Endothelial cell of umbilical vein (primary cell): Measurements from ENCODE around the gene RPL23. TPM values are rescaled to one million over a fixed set of nuclear protein-coding genes. Genes with fewer than 3 reads are reported as not detected.

ENCODE experiments used
- BruUV-seq: library from RNA; stranded (reverse); fragments of 400-500 nt; replicated peaks from 2 replicates; lab custom pipeline; 2021; lab: Mats Ljungman, UMichigan
- CTCF ChIA-PET: fragments of 300-600, 350-600 bp; sonication (Branson Sonifier 250); formaldehyde crosslinking; loops from one replicate; lab custom pipeline; 2021; ENCODE audit warnings: antibody characterized with exemption, inconsistent platforms; lab: Charles Lee
- POLR2A ChIA-PET: fragments of 300-600, 350-600 bp; sonication (Branson Sonifier 250); formaldehyde crosslinking; loops from one replicate; lab custom pipeline; 2021; ENCODE audit warnings: antibody characterized with exemption, inconsistent platforms; lab: Charles Lee
- DNase-seq: peaks from one replicate; pipeline ENCODE4 v3.0.0-alpha.2; 2011; ENCODE audit warnings: low read depth, low spot score
- FAIRE-seq: peaks from 2 replicates; lab custom pipeline; 2011; peaks lifted over from hg19 to GRCh38; lab: Jason Lieb, UNC
- H2AFZ ChIP-seq: 2 replicates; pipeline ENCODE4 v1.6.0; 2012; ENCODE audit warnings: low read depth, low read length, control low read depth, inconsistent platforms
- H3K27ac ChIP-seq: 2 replicates; pipeline ENCODE4 v1.5.1; 2011; ENCODE audit warnings: low read depth, mild to moderate bottlenecking, control low read depth, low read length, moderate library complexity; ENCODE audit not compliant: insufficient read depth
- H3K27me3 ChIP-seq, 2 experiments: 2 replicates each; pipeline versions ENCODE4 v1.6.0 to v1.6.1; 2011; ENCODE audit warnings: low read length in 2 of 2, mixed read lengths in 1 of 2; ENCODE audit not compliant: control insufficient read depth in 2 of 2, insufficient read depth in 2 of 2
- H3K36me3 ChIP-seq, 2 experiments: 2 replicates in 1 of 2; 3 replicates in 1 of 2; pipeline ENCODE4 v1.5.1; 2011; ENCODE audit warnings: low read length in 2 of 2, mild to moderate bottlenecking in 1 of 2, moderate library complexity in 1 of 2; ENCODE audit not compliant: control insufficient read depth in 2 of 2, insufficient read depth in 2 of 2; ENCODE audit errors: extremely low read depth in 1 of 2
- H3K4me1 ChIP-seq: 3 replicates; pipeline ENCODE4 v1.5.1; 2011; ENCODE audit warnings: mild to moderate bottlenecking, low read length; ENCODE audit not compliant: control insufficient read depth, insufficient read depth; ENCODE audit errors: extremely low read depth
- H3K4me2 ChIP-seq: 2 replicates; pipeline ENCODE4 v1.6.1; 2011; ENCODE audit warnings: low read length, control low read depth, mixed read lengths; ENCODE audit not compliant: insufficient read depth
- H3K4me3 ChIP-seq, 3 experiments: fragments of 200-600 bp in 1 of 3; sonication (generic), shearing (Covaris generic) in 1 of 3; replicated peaks in 1 of 3; 2 replicates each; pipeline ENCODE4 v1.5.1; 2011 to 2016; ENCODE audit warnings: control low read depth in 3 of 3, low read length in 3 of 3, mild to moderate bottlenecking in 2 of 3, inconsistent platforms in 1 of 3, low read depth in 1 of 3, moderate library complexity in 1 of 3; ENCODE audit not compliant: insufficient read depth in 1 of 3
- H3K79me2 ChIP-seq: 2 replicates; pipeline ENCODE4 v1.6.0; 2012; ENCODE audit warnings: low read length, inconsistent platforms; ENCODE audit not compliant: control insufficient read depth, insufficient read depth
- H3K9ac ChIP-seq: replicated peaks from 2 replicates; pipeline ENCODE3; 2011; ENCODE audit warnings: low read length, control low read depth; ENCODE audit not compliant: insufficient read depth; ENCODE audit errors: extremely low read depth
- H3K9me1 ChIP-seq: replicated peaks from 3 replicates; pipeline ENCODE4 v1.6.0; 2011; ENCODE audit warnings: mild to moderate bottlenecking, low read length; ENCODE audit not compliant: control insufficient read depth, insufficient read depth; ENCODE audit errors: extremely low read depth
- H3K9me3 ChIP-seq: replicated peaks from 2 replicates; pipeline ENCODE4 v1.5.1; 2012; ENCODE audit warnings: low read length, inconsistent platforms; ENCODE audit not compliant: control insufficient read depth, insufficient read depth
- H4K20me1 ChIP-seq: replicated peaks from 2 replicates; pipeline ENCODE3; 2011; ENCODE audit warnings: mild to moderate bottlenecking, low read length; ENCODE audit not compliant: control insufficient read depth, insufficient read depth; ENCODE audit errors: extremely low read depth
- EZH2 ChIP-seq: IDR thresholded peaks from 2 replicates; pipeline ENCODE4 v1.6.1; 2012; ENCODE audit warnings: borderline replicate concordance, low read depth, mild to moderate bottlenecking, moderate library complexity, low read length, inconsistent platforms; ENCODE audit not compliant: severe bottlenecking
- GATA2 ChIP-seq: IDR thresholded peaks from 2 replicates; pipeline ENCODE4 v1.7.0; 2011; ENCODE audit warnings: low read depth, mild to moderate bottlenecking, moderate library complexity, mixed read lengths, low read length; ENCODE audit not compliant: insufficient read length, insufficient read depth
- JUN ChIP-seq: IDR thresholded peaks from 2 replicates; pipeline ENCODE4 v1.6.1; 2011; ENCODE audit warnings: borderline replicate concordance, low read depth; ENCODE audit not compliant: insufficient read length, insufficient read depth
- MAX ChIP-seq: IDR thresholded peaks from 2 replicates; pipeline ENCODE4 v1.6.1; 2011; ENCODE audit not compliant: insufficient read depth, insufficient read length
- POLR2AphosphoS5 ChIP-seq: IDR thresholded peaks from 2 replicates; pipeline ENCODE4 v1.6.1; 2012; ENCODE audit warnings: low read depth, mild to moderate bottlenecking, control low read depth, low read length, moderate library complexity; ENCODE audit not compliant: insufficient read depth
- dilution Hi-C: fragments of 300-500 bp; cut with MboI; formaldehyde crosslinking; loops from one replicate; pipeline ENCODE4 v1.15.0; 2019; ENCODE audit warnings: low sequenced_read_pairs; ENCODE audit not compliant: extremely low pct_ligation_motif_present
- intact Hi-C: fragments of 100-400 bp; cut with micrococcal nuclease; formaldehyde crosslinking; loops from one replicate; pipeline ENCODE4 v1.10.0; 2022
- polyA plus RNA-seq, 4 experiments: library from polyadenylated mRNA; depleted of rRNA in 3 of 4; stranded (reverse) in 3 of 4; unstranded in 1 of 4; fragments of >200 nt; gene quantifications; 2 replicates each; pipeline versions ENCODE4 v1.2.1 to v1.2.3, GENCODE V29; 2011 to 2012; ENCODE audit warnings: missing spikeins in 1 of 4
- total RNA-seq: library from RNA; stranded (reverse); gene quantifications from 2 replicates; pipeline ENCODE4 v1.2.3, GENCODE V29; 2021

RPL23 gene
- total and polyA plus RNA-seq, 2 donors (not counting 3 experiments of a cell fraction or from before 2014, with no cell fraction given): 1,292 to 1,847 TPM

GRCh38 chr17:38874505-38875400 is 21.2 kb upstream of the RPL23 start:
- H3K9ac ChIP-seq: no peak overlapping the region
- no peak overlapping the region for H3K4me3 ChIP-seq
- dilution Hi-C loops: no loop called here
- peaks cover 6 to 9% of the 10 kb centered on the region in 2 experiments for H3K36me3 ChIP-seq
- TF ChIP-seq GATA2 (no peak), JUN (no peak), EZH2 (no peak)
- peaks cover 31% of the 10 kb centered on the region for H3K4me1 ChIP-seq
- DNase-seq (no peak), FAIRE-seq (no peak)
- no TSS peak for BruUV-seq
- intact Hi-C loops: loop anchor here (5.0 kb wide), 1 partner anchor 108 kb away; no protein-coding TSS in a partner anchor
- peaks cover 75% of the 10 kb centered on the region for H3K79me2 ChIP-seq
- no peak overlapping the region for H3K4me2 ChIP-seq
- H2AFZ ChIP-seq: no peak overlapping the region
- H4K20me1 ChIP-seq: peaks cover 6% of the 10 kb centered on the region
- CTCF ChIA-PET: no interaction called here
- H3K9me1 ChIP-seq: no peaks in the 10 kb centered on the region
- no peak overlapping the region for H3K27ac ChIP-seq
- H3K27me3 ChIP-seq: no peaks in the 10 kb centered on the region
- POLR2A ChIA-PET: no interaction called here
- H3K9me3 ChIP-seq: no peaks in the 10 kb centered on the region

GRCh38 chr17:38873640-38874380 is 20.3 kb upstream of the RPL23 start:
- FAIRE-seq (no peak), DNase-seq (no peak)
- H3K9me1 ChIP-seq: no peaks in the 10 kb centered on the region
- TF ChIP-seq MAX (no peak), POLR2AphosphoS5 (no peak)
- intact Hi-C loops: loop anchor here (5.0 kb wide), 1 partner anchor 108 kb away; no protein-coding TSS in a partner anchor
- no peak overlapping the region for H2AFZ ChIP-seq
- dilution Hi-C loops: no loop called here
- ChIA-PET CTCF (interaction anchor here (1.6 kb wide), 1 partner anchor 279 kb away, joined by 5 read pairs; no protein-coding TSS in a partner anchor), POLR2A (no interaction called here)
- H4K20me1 ChIP-seq: peaks cover 6% of the 10 kb centered on the region
- no TSS peak for BruUV-seq
- no peak overlapping the region for H3K4me3 ChIP-seq
- H3K79me2 ChIP-seq: peaks cover 75% of the 10 kb centered on the region
- H3K9me3 ChIP-seq: no peaks in the 10 kb centered on the region
- no peak overlapping the region for H3K4me2 ChIP-seq
- H3K27ac ChIP-seq: no peak overlapping the region
- H3K4me1 ChIP-seq: peaks cover 25% of the 10 kb centered on the region
- H3K36me3 ChIP-seq: peaks cover 6 to 9% of the 10 kb centered on the region in 2 experiments
- H3K27me3 ChIP-seq: no peaks in the 10 kb centered on the region
- no peak overlapping the region for H3K9ac ChIP-seq
